Keratinocyte (primary cell): Measurements from ENCODE around the gene TLE7.

Source experiments
- CTCF ChIP-seq, 3 experiments: IDR thresholded peaks in 1 of 3; conservative IDR thresholded peaks in 1 of 3; optimal IDR thresholded peaks in 1 of 3; 2 replicates in 2 of 3; 3 replicates in 1 of 3; pipeline versions ENCODE3 to v1.5.1; 2011; ENCODE audit warnings: low read length in 3 of 3, mild to moderate bottlenecking in 3 of 3, moderate library complexity in 2 of 3, control low read depth in 1 of 3, inconsistent platforms in 1 of 3; ENCODE audit not compliant: insufficient read depth in 2 of 3; ENCODE audit errors: extremely low read depth in 1 of 3
- EZH2 ChIP-seq: IDR thresholded peaks from one replicate; pipeline ENCODE4 v1.6.1; 2012; ENCODE audit warnings: inconsistent platforms, mild to moderate bottlenecking, low read length, moderate library complexity

GRCh38 chr16:71424626-71425025 is 17.2 kb downstream of the TLE7 start:
- TF ChIP-seq EZH2 (no peak), CTCF (optimal IDR thresholded peaks at IDR 0.05 in 1 of 3, IDR thresholded peaks at IDR 0.05 in 1 of 3, conservative IDR thresholded peaks at IDR 0.05 in 1 of 3; ENCODE audit: extremely low read depth in 1 of 3, insufficient read depth in 2 of 3, low read length in 3 of 3) (no peak)
